Activated CD4-positive, alpha-beta T cell treated with anti-CD3 and anti-CD28 coated beads, Interleukin-2, amount 50 U/mL, for 16 hours (primary cell): ENCODE results near the gene EZH1.
"Not testable (repeated sequence)": the region's sequence is repeated elsewhere in the genome, so short reads cannot be mapped to it uniquely, and the experiment has no call there.

Experiments used
- DNase-seq: peaks from one replicate; pipeline ENCODE4 v3.0.0-alpha.2; 2020

Gene EZH1

DNA sequence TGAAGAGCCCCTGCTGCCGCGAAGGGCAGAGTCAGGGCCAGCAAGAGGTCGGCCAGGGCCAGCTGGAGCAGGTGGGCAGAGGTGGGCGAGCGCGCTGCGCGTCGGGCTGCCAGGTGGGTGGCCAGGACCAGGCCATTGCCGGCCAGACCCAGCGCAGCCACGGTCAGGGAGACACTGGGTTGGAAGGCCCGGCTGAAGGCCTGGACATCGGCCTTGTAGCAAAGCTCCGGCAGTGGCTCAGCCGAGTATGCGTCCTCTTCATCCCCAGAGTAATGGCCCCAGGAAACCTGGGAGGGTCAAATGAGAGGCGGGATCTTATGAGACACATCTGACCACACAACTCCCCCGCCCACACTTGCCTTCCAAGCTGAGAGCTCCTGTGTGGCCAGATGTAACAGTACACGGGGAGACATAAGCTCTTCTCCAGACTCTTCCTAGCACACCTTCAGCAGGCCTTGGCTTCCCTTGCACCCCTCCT, 64.5 kb downstream of the EZH1 start:
- no peak for DNase-seq

DNA sequence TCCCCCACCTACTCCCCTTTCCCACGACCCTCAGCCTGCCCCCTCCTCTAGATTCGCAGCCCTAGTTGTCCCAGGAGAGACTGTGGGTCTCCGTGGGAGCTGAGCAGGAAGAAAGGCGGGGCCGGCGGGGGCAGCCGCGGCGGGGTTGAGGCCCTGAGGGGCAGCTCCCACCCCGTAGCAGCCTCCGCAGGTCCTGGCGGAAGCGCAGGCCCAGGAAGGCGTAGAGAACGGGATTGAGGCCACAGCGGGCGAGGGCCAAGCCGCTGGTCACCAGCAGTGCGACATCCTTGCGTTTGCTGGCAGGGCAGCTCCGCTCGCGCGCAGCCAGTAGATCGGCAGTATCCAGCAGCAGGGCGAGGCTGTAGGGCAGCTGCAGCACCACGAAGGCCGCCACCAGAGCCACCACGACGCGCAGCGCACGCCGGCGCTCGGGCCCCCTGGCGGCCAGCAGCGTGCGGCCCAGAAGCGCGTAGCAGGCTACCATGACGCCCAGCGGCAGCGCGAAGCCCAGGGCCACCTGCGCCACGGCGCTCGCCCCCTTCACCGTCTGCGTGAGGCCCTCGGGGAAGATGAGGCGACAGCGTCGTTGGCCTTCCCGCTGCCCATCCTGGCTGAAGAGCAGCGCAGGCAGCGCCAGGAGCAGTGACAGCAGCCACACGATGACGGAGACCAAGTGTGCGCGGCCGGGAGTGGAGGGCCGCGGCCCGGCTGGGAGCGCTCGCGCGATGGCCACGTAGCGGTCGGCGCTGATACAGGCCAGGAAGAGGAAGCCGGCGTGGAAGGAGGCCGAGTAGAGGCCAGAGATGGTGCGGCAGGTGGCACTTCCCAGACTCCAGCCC, 65.1 kb downstream of the EZH1 start:
- DNase-seq, result peak; percentile 79

- DNase-seq, result peak; percentile 70
These were observed 65.8 kb downstream of the EZH1 start for GRCh38 chr17:42678951-42679491.

DNA sequence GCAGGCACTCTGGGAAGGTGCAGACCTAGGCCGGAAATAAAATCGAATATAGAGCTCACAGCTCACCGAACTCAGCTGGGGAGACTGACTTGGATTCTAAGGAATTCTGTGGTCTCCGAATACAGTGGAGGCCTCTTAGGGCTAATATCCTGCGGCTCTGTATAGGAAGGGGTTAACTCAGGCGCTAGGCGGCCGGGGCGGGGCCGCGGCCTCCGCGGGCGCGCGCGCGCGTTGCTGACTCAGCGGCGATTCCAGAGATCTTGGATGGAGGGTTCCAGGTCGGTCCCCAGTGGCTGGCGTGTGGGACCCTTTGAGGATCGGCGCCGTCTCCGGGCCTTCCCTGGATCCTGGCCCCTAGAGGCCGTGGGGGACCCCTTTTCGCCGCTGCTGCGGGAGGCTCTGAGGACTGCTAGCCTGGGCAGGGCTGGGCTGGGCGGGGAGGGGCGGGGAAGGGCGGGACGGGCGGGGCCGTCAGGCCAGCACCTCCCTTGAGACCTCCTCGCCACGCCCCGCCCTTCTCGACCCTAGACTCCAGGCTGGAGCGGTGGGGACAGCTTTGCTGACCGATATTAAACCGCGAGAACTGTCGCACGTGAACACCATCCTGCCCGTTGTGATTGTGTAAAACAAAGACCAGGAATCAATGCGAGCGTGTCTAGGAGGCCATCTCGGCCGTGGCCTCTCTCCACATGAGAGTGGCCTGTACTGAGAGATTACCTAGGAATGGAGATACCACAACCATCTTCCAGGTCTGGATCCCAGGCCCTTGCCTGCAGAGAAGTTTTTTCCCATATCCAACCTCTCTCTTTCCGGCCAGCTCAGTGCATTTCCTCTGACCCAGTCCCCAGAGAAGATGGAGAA, 66.7 kb downstream of the EZH1 start:
- DNase-seq, result peak; percentile 74

GRCh38 chr17:42677012-42677857, 67.6 kb downstream of the EZH1 start:
- peak; percentile 99 for DNase-seq

- DNase-seq, result no peak
These were observed 68.3 kb downstream of the EZH1 start, which contains the start of gene PLEKHH3 for GRCh38 chr17:42676424-42677011. PLEKHH3 (minus strand) TSS chr17:42676994; CDS start chr17:42676563, 431 bp downstream.

- no peak for DNase-seq
These were observed 68.8 kb downstream of the EZH1 start for GRCh38 chr17:42675965-42676423.

- DNase-seq, result no peak
These were observed 69.4 kb downstream of the EZH1 start for GRCh38 chr17:42675348-42675964.

GRCh38 chr17:42674755-42675347, 70.0 kb downstream of the EZH1 start:
- no peak for DNase-seq

DNA sequence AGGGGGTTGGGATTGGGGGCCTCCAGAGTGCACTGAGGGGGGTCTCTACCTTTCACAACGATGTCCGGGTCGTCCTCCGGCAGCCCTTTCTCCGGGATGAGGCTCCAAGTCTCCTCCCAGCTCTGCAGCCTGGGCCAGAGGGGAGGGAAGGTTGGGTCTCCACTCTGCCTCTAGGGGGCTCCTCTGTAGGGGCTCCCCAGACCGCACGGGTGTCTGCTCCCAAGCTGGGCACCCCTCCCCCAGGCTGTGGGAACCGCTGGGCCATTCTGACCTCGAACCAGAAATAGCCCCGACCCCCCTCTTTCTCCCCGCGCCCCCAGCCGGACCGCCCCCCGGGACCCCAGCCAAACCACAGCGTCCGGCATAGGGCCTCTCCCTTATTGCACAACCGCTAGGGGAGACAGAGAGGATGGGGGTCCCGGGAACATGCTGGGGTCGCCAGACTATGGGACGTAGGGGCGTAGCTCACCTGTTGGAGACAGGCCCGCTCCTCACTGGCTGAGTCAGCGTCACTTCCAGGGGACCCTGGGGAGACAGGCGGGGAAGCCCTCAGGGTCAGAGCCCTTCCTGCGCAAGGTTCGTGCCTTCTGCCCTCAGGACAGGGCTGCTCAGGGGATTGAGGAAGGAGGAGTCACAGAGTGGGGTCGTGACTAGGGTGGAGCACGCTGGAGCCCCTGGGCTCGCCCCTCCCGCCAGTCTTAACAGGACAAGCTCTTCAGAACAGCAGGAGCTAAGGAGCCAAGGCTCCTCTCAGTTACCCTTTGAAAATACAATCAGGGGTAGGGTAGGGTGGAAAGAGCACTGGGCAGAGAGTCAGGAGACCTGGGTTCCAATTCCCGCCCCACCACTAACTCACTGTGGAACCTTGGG, 70.7 kb downstream of the EZH1 start:
- DNase-seq, result no peak

GRCh38 chr17:42673266-42673884, 71.5 kb downstream of the EZH1 start:
- no peak for DNase-seq

DNA sequence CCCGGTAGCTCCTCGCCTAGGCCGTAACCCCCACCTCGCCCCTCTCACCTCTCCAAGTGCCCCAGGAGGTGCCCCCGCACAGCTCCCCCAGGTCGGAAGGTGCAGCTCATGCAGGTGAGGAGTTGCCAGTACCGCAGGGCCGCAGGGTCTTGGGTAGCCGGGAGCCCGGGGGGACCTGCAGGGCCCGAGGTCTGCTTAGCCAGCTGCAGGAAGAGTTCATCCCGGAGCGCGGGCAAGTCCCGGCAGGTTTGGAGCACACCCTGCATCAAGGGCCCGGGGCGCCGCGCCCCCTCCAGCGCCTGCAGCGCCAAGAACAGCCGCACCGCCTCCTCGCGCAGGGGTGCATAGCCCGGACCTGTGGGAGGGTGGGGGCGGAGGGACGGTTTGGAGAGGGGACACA, 72.8 kb downstream of the EZH1 start:
- no peak for DNase-seq

DNA sequence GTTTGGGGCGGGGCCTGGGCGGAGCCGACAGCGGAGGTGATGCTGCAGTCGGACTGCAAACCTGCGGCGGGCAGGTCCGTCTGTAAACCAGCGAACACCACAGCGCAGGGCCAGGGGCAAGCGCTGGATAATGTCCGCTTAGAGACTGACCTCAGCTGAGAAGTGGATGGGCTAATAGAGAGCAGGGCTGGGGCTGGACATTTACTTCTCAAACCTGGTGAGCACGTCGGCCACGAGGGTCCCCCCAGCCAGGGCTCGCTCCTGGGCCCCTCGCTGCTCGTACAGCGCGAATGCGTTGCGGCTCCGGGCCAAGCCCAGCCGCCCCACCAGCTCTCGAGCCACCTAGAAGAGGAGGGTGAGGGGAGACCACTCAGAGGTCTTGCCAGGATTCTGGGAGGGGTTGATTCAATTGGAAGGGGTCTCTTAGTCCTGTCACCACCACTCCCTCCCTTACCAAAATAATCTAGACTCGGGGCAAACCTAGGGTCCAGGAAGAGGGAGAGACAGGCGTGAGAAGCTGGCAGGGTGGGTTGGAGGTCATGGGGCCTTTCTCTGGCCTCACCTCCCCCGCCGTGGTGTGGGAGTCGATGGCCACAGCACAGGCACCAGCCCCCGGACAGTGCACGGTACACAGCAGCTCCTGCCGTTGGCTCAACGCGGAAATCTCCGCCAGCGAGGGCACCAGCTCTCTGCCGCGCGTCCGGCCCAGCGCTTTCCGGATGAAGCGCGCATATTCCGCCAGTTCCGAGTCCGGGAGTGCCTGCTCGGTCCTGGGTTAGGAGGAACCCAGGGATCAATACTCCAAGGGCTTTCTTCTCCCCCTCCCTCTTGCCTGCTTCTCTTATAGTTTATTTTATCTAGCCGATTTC, 73.8 kb downstream of the EZH1 start:
- no peak for DNase-seq

GRCh38 chr17:42669977-42670788, 74.7 kb downstream of the EZH1 start:
- no peak for DNase-seq

GRCh38 chr17:42669705-42669976, 75.2 kb downstream of the EZH1 start:
- DNase-seq, result no peak

GRCh38 chr17:42667088-42667951, 77.5 kb downstream of the EZH1 start:
- no peak for DNase-seq

GRCh38 chr17:42666126-42666525, 78.7 kb downstream of the EZH1 start:
- not testable (repeated sequence) for DNase-seq
